IPS DF 6.9 (cell line): Measurements from ENCODE around the gene SH3BP1.
"Not testable (repeated sequence)": the region's sequence is repeated elsewhere in the genome, so short reads cannot be mapped to it uniquely, and the experiment has no call there.

Experiments used
- DNase-seq: peaks from one replicate; pipeline ENCODE4 v3.0.0-alpha.2; 2013; ENCODE audit warnings: low read depth, low spot score
- H3K27ac ChIP-seq: one replicate; pipeline ENCODE4 v1.5.1; 2013; ENCODE audit warnings: low read length, control low read depth
- H3K27me3 ChIP-seq: 2 replicates; pipeline ENCODE4 v1.6.1; 2013; ENCODE audit warnings: mild to moderate bottlenecking, low read length; ENCODE audit not compliant: control insufficient read depth, insufficient read depth
- H3K36me3 ChIP-seq: 2 replicates; pipeline ENCODE4 v1.6.1; 2013; ENCODE audit warnings: low read length; ENCODE audit not compliant: control insufficient read depth, insufficient read depth
- H3K4me1 ChIP-seq: 2 replicates; pipeline ENCODE4 v1.6.1; 2013; ENCODE audit warnings: low read length; ENCODE audit not compliant: control insufficient read depth, insufficient read depth
- H3K4me3 ChIP-seq: 2 replicates; pipeline ENCODE4 v1.5.1; 2013; ENCODE audit warnings: mild to moderate bottlenecking, low read length
- H3K9me3 ChIP-seq: 2 replicates; pipeline ENCODE4 v1.6.1; 2013; ENCODE audit warnings: low read length, inconsistent platforms; ENCODE audit not compliant: control insufficient read depth, insufficient read depth
- WGBS: extraction: QIAGEN DNeasy Blood & Tissue Kit; methylation state at CpG from one replicate; pipeline ENCODE4 v1.1.7; 2013; ENCODE audit warnings: mixed read lengths, missing lambda C conversion rate; ENCODE audit not compliant: insufficient read length, insufficient coverage; 5-methylcytosine and 5-hydroxymethylcytosine counted together

SH3BP1 gene

DNA sequence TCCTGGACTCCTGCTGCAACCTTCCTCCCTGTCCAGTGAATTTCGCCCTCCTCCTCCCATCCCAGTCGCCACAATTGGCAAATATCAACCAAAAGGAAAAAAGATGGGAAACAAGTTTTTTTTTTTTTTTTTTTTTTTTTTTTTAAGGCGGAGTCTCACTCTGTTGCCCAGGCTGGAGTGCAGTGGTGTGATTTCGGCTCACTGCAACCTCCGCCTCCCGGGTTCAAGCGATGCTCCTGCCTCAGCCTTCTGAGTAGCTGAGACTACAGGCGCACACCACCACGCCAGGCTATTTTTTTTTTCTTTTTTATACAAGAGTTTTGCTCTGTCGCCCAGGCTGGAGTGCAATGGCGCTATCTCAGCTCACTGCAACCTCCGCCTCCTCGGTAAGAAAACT, 56.8 kb downstream of the SH3BP1 start:
- not testable (repeated sequence) for H3K27ac ChIP-seq, H3K9me3 ChIP-seq, H3K4me1 ChIP-seq, DNase-seq, H3K27me3 ChIP-seq, H3K4me3 ChIP-seq
- H3K36me3 ChIP-seq, result peaks cover 16% of the 10 kb centered on the region
- WGBS, result no CpG with 5 or more reads among the region's 13 CpGs

DNA sequence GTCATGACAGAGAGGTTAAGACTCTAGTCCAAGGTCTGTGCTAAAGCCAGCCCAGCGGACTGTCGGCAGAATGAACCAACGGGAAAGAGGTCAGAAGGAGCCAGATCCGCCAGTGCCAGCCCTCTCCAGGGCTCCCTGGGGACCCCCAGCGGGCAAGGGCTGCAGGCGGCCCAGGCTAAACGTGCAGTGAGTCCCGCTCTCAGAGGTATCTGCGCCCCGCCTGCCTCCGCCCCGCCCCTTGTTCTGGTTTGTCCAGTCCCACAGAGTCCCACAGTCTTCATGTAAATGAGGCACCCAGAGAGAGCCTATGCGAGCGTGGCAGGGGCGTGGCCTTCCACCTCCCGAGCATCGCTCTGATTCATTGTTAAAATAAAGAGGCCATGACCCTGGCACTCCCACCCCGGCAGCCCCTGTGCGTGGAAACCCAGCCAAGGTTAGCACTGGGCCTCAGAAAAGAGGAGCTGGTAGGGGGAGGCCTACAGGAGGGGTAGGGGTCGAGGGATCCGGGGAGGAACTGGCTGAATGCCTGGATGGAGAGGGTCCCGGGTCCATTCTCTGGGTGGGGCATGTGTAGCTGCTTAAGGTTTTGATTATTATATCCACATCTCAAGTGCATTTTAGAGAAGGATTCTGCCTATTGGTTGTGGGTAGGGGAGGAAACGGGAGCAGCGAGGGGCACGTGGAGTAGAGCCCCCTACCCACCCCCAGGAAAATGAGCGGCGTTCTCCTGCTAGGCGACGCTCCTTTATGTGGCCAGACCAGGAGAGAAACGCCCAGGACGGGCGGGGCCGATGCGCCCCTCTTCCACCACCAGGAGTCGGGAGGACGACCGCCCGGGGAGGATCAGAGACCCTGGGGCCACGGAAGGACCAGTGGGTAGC, 57.4 kb downstream of the SH3BP1 start, which contains the start of gene TRIOBP:
TSS of gene TRIOBP (plus strand) at position 392 of the 881 bp plus-strand sequence. CDS start 4,318 bp downstream, outside the sequence.
- peak; percentile 96 for DNase-seq
- H3K36me3 ChIP-seq, result peaks cover 12% of the 10 kb centered on the region
- no peaks in the 10 kb centered on the region for H3K9me3 ChIP-seq
- no peak within 1 kb of the TSS for H3K27ac ChIP-seq
- WGBS, result no CpG with 5 or more reads among the region's 39 CpGs
- H3K4me1 ChIP-seq, result no peaks in the 10 kb centered on the region; the same call in 1 of the 2 replicates
- H3K27me3 ChIP-seq, result no peaks in the 10 kb centered on the region
- H3K4me3 ChIP-seq, result peak within 1 kb of the TSS; percentile 42; the same call in 1 of the 2 replicates

DNA sequence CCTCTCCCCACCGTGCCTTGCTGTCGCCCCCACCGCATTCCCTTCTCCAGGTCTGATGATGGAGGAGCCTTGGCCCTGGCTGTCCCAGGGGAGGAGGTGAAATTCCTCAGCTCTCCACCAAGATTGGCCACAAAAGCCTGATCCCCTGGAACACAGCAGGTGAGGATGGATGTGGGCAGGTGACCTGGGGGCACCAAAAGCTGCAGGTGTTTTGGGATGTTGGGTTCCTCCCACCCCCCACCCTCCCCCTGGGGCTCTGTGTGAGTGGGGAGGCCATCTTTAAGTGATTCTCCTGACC, 58.0 kb downstream of the SH3BP1 start:
- peak overlapping the region; percentile 42; the same call in 1 of the 2 replicates for H3K4me3 ChIP-seq
- H3K27me3 ChIP-seq, result no peaks in the 10 kb centered on the region
- no peaks in the 10 kb centered on the region; the same call in 1 of the 2 replicates for H3K4me1 ChIP-seq
- no CpG with 5 or more reads among the region's 3 CpGs for WGBS
- no peak for DNase-seq
- no peak overlapping the region for H3K27ac ChIP-seq
- H3K36me3 ChIP-seq, result peaks cover 12% of the 10 kb centered on the region
- no peaks in the 10 kb centered on the region for H3K9me3 ChIP-seq

DNA sequence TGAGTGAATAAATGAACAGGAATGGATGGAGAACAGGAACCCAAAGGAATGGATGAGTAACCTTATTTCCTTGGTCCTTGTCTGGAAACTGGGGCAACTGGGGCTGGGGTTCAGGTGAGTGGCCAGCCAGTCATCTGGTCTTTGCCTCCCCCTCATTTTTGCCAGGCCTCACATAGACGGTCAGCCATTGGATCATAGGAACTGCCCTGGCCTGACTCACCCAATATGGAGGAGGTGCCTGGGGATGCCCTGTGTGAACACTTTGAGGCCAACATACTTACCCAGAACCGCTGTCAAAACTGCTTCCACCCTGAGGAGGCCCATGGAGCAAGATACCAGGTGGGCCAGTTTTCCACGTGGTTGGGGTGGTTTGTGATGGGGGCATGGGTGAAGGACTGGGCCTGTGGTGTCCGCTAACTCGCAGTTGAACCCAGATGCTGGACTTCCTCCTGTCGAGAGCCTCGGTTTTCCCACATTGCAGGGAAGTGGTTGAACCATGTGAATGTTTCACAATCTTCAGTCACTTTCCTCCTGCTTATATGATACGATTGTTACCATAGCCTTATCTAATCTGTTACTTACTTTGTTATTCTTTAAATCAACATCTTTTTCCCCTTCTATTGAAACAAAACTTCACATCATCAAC, 61.8 kb downstream of the SH3BP1 start:
- WGBS, result no CpG with 5 or more reads among the region's 8 CpGs
- H3K27me3 ChIP-seq, result no peaks in the 10 kb centered on the region
- H3K9me3 ChIP-seq, result no peaks in the 10 kb centered on the region
- H3K36me3 ChIP-seq, result peaks cover 8% of the 10 kb centered on the region
- no peaks in the 10 kb centered on the region for H3K4me1 ChIP-seq
- DNase-seq, result no peak
- H3K27ac ChIP-seq, result no peak overlapping the region
- H3K4me3 ChIP-seq, result no peak overlapping the region

DNA sequence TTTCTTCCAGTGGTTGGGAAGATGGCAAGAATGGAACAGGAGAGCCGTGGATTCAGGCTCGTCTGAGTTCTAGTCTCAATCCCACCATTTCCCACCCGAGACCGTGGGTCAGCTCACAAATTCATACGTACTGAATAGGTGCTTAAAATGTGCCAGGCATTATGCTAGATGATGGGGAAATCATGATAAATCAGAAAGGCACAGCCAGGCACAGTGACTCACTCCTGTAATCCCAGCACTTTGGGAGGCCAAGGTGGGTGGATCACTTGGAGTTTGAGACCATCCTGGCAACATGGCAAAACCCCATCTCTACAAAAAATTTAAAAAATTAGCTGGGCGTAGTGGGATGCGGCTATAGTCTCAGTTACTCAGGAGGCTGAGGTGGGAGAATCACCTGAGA, 64.4 kb downstream of the SH3BP1 start:
- H3K36me3 ChIP-seq, result peaks cover 8% of the 10 kb centered on the region
- no peaks in the 10 kb centered on the region for H3K9me3 ChIP-seq
- DNase-seq, result no peak
- no CpG with 5 or more reads among the region's 7 CpGs for WGBS
- H3K4me1 ChIP-seq, result no peaks in the 10 kb centered on the region
- H3K27me3 ChIP-seq, result no peaks in the 10 kb centered on the region
- H3K4me3 ChIP-seq, result no peak overlapping the region
- no peak overlapping the region for H3K27ac ChIP-seq

DNA sequence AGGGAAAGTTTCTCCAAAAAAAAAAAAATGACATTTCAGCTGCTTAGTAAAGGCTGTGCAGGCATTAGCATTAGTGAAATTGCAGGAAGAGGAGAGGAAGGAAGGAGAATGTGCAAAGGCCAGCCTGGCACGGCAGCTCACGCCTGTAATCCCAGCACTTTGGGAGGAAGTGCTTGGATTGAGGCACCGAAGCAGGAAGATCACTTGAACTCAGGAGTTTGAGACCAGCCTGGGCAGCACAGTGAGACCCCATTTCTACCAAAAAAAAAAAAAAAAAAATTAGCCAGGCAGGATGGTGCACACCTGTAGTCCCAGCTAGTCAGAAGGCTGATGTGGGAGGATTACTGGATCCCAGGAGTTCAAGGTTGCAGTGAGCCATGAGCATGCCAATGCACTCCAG, 65.2 kb downstream of the SH3BP1 start:
- Histone ChIP-seq H3K27ac (no peak overlapping the region), H3K36me3 (peaks cover 8% of the 10 kb centered on the region), H3K4me1 (no peaks in the 10 kb centered on the region), H3K27me3 (no peaks in the 10 kb centered on the region), H3K4me3 (no peak overlapping the region), H3K9me3 (no peaks in the 10 kb centered on the region)
- no CpG with 5 or more reads among the region's 3 CpGs for WGBS
- DNase-seq, result no peak

DNA sequence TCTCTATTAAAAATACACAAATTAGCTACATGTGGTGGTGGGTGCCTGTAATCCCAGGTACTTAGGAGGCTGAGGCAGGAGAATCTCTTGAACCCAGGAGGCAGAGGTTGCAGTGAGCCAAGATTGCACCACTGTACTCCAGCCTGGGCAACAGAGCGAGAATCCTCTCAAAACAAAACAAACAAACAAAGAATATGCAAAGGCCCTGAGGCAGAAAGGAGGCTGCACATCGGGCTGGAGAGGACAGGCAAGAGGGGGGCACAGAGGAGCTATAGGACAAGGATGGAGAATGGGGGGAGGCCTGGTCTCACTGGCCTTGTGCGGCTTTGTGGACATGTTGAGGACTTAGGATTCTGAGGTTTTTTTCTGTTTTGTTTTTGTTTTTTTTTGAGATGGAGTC, 65.7 kb downstream of the SH3BP1 start:
- H3K9me3 ChIP-seq, result no peaks in the 10 kb centered on the region
- H3K4me3 ChIP-seq, result no peak overlapping the region
- WGBS, result no CpG with 5 or more reads among the region's 3 CpGs
- no peak overlapping the region for H3K27ac ChIP-seq
- H3K4me1 ChIP-seq, result no peaks in the 10 kb centered on the region
- no peaks in the 10 kb centered on the region for H3K27me3 ChIP-seq
- peaks cover 13% of the 10 kb centered on the region for H3K36me3 ChIP-seq
- no peak for DNase-seq
